ENCODE measurements around the gene HAPSTR1. TPM values are rescaled to one million over a fixed set of nuclear protein-coding genes. Genes with fewer than 3 reads are reported as not detected.

The HAPSTR1 gene
- total RNA-seq, 1 donor: 93.4 TPM

DNA sequence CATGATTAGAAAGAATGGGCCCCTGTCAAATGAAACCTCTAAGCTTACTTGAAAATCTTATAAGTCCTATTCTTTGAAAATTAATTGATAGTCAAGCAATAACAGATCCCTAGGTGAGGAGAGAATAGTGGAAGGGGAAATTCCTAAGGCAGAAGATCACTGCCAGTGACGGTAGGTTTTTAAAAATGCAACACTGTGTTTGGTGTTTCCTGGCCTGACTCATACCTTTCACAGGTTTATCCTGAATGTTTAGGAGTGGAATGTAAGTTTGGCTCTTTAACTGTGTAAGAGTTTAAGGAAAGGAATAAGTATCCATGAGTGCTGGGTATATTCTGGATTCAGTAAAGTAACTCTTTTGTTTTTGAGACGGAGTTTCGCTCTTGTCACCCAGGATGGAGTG lies 23.8 kb downstream of the HAPSTR1 start:
- Histone ChIP-seq H3K36me3 (ENCODE audit: insufficient read depth, low read length) (peaks cover 26% of the 10 kb centered on the region), H3K27ac (ENCODE audit: low read depth, low read length) (peak overlapping the region; percentile 13), H3K4me1 (ENCODE audit: insufficient read depth, low read length) (peaks cover 51% of the 10 kb centered on the region)

DNA sequence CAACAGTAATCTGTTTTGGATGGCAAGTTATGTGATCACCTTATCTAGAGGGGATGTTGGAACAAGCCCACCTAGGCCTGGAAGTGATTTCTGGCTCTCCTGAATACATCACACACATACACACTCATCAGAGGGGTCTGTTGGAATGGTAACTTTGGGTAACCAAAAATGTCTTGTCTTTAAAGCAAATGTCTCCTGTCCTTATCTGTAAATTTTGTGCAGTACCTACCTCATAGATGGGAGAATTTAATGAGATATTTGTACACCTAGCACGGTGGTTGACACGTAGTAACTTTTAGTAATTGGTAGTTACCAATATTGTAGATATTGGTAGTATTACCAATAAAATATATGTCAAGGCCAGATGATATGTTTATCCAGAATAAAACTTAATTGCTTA lies 24.7 kb downstream of the HAPSTR1 start:
- H3K79me2 ChIP-seq (ENCODE audit: insufficient read depth, low read length): peaks cover 93% of the 10 kb centered on the region
- H3K9me3 ChIP-seq (ENCODE audit: low read depth, low read length): no peaks in the 10 kb centered on the region
- no peaks in the 10 kb centered on the region for H3K27me3 ChIP-seq (ENCODE audit: insufficient read depth, low read length)
- DNase-seq (ENCODE audit: insufficient read length, low spot score, missing footprints): no peak
- H3K4me1 ChIP-seq (ENCODE audit: insufficient read depth, low read length): peaks cover 44% of the 10 kb centered on the region
- peaks cover 30% of the 10 kb centered on the region for H3K36me3 ChIP-seq (ENCODE audit: insufficient read depth, low read length)
- peak overlapping the region; percentile 4 for H3K27ac ChIP-seq (ENCODE audit: low read depth, low read length)
- peaks cover 90% of the 10 kb centered on the region for H4K20me1 ChIP-seq (ENCODE audit: insufficient read depth, low read length)
- H3K4me2 ChIP-seq (ENCODE audit: insufficient read depth, low read length): no peak overlapping the region
- H2AFZ ChIP-seq (ENCODE audit: low read length): no peak overlapping the region
- no peak overlapping the region for H3K4me3 ChIP-seq (ENCODE audit: insufficient read depth, low read length)
- TF ChIP-seq, protein P1, sequence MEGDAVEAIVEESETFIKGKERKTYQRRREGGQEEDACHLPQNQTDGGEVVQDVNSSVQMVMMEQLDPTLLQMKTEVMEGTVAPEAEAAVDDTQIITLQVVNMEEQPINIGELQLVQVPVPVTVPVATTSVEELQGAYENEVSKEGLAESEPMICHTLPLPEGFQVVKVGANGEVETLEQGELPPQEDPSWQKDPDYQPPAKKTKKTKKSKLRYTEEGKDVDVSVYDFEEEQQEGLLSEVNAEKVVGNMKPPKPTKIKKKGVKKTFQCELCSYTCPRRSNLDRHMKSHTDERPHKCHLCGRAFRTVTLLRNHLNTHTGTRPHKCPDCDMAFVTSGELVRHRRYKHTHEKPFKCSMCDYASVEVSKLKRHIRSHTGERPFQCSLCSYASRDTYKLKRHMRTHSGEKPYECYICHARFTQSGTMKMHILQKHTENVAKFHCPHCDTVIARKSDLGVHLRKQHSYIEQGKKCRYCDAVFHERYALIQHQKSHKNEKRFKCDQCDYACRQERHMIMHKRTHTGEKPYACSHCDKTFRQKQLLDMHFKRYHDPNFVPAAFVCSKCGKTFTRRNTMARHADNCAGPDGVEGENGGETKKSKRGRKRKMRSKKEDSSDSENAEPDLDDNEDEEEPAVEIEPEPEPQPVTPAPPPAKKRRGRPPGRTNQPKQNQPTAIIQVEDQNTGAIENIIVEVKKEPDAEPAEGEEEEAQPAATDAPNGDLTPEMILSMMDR (IDR thresholded peaks at IDR 0.05; ENCODE audit: extremely low read depth, low read depth, low read length): no peak

More for the DNA sequence above, 23.8 kb downstream of the HAPSTR1 start:
- TF ChIP-seq, protein P1 (IDR thresholded peaks at IDR 0.05; ENCODE audit: extremely low read depth, low read depth, low read length): no peak
- Histone ChIP-seq H3K4me3 (ENCODE audit: insufficient read depth, low read length) (no peak overlapping the region), H2AFZ (ENCODE audit: low read length) (no peak overlapping the region), H3K4me2 (ENCODE audit: insufficient read depth, low read length) (no peak overlapping the region), H3K9me3 (ENCODE audit: low read depth, low read length) (no peaks in the 10 kb centered on the region), H3K27me3 (ENCODE audit: insufficient read depth, low read length) (no peaks in the 10 kb centered on the region), H3K79me2 (ENCODE audit: insufficient read depth, low read length) (peaks cover 93% of the 10 kb centered on the region), H4K20me1 (ENCODE audit: insufficient read depth, low read length) (peaks cover 89% of the 10 kb centered on the region)
- DNase-seq (ENCODE audit: insufficient read length, low spot score, missing footprints): no peak

DNA sequence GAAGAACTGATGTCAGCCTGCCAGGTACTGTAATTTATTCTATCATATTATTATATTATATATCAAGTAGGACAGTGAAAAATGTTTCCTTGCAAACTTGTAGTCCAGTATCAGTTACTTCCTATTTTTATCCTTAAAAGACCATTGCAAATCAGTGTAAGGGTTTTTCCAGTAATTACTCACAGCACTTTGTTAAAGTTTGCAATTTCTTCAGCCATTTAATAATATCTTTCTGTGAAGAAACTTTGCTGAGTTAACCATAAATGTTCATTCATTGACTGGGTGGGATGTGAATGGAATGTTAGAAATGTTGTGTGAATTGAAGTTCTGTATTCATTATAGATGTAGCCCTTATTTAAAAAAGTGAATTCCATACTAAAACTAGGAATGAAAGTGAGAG lies 26.7 kb downstream of the HAPSTR1 start:
- Histone ChIP-seq H4K20me1 (ENCODE audit: insufficient read depth, low read length) (peaks cover 89% of the 10 kb centered on the region), H3K4me2 (ENCODE audit: insufficient read depth, low read length) (no peak overlapping the region), H3K4me1 (ENCODE audit: insufficient read depth, low read length) (peaks cover 33% of the 10 kb centered on the region), H3K79me2 (ENCODE audit: insufficient read depth, low read length) (peaks cover 93% of the 10 kb centered on the region), H3K9me3 (ENCODE audit: low read depth, low read length) (no peaks in the 10 kb centered on the region), H3K4me3 (ENCODE audit: insufficient read depth, low read length) (no peak overlapping the region), H3K36me3 (ENCODE audit: insufficient read depth, low read length) (peaks cover 47% of the 10 kb centered on the region), H2AFZ (ENCODE audit: low read length) (no peak overlapping the region), H3K27ac (ENCODE audit: low read depth, low read length) (peak overlapping the region; percentile 18), H3K27me3 (ENCODE audit: insufficient read depth, low read length) (no peaks in the 10 kb centered on the region)
- no peak for DNase-seq (ENCODE audit: insufficient read length, low spot score, missing footprints)
- TF ChIP-seq, protein P1 (IDR thresholded peaks at IDR 0.05; ENCODE audit: extremely low read depth, low read depth, low read length): no peak

DNA sequence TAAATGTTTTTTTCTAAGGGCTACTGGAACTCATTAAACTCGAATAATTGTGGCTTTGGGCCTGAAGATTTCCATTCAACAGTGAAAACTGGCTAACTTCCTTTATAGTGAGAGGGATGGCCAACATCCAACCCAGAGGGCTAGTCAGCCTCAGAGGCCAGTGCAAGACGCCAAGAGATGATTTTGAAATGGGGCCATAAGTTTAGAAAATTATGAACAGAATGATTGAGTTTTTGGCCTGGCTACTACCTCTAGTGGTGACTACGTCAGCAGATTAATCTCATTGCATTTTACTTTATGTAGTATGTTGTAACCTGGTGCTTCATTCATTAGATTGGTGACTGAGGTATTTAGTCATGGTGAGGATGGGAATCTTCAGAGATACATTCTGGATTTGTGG lies 28.4 kb downstream of the HAPSTR1 start:
- peak; percentile 95 for DNase-seq (ENCODE audit: insufficient read length, low spot score, missing footprints)
- H3K4me3 ChIP-seq (ENCODE audit: insufficient read depth, low read length): no peak overlapping the region
- H3K79me2 ChIP-seq (ENCODE audit: insufficient read depth, low read length): peaks cover 91% of the 10 kb centered on the region
- H3K27me3 ChIP-seq (ENCODE audit: insufficient read depth, low read length): no peaks in the 10 kb centered on the region
- H3K9me3 ChIP-seq (ENCODE audit: low read depth, low read length): no peaks in the 10 kb centered on the region
- no peak overlapping the region for H3K4me2 ChIP-seq (ENCODE audit: insufficient read depth, low read length)
- peaks cover 41% of the 10 kb centered on the region for H3K4me1 ChIP-seq (ENCODE audit: insufficient read depth, low read length)
- H3K27ac ChIP-seq (ENCODE audit: low read depth, low read length): peak overlapping the region; percentile 64
- H4K20me1 ChIP-seq (ENCODE audit: insufficient read depth, low read length): peaks cover 88% of the 10 kb centered on the region
- TF ChIP-seq, protein P1 (IDR thresholded peaks at IDR 0.05; ENCODE audit: extremely low read depth, low read depth, low read length): no peak
- peaks cover 53% of the 10 kb centered on the region for H3K36me3 ChIP-seq (ENCODE audit: insufficient read depth, low read length)
- H2AFZ ChIP-seq (ENCODE audit: low read length): no peak overlapping the region
